ENCODE results near the gene DBF4B. TPM values are rescaled to one million over a fixed set of nuclear protein-coding genes. Genes with fewer than 3 reads are reported as not detected.

Gene DBF4B
- polyA plus RNA-seq, 1 of the 3 experiments (the other 2 are of a cell fraction): 8.3 TPM

GRCh38 chr17:44661835-44662234, 46.6 kb upstream of the DBF4B start:
- CTCF ChIA-PET: no interaction called here
- H3K9ac ChIP-seq: no peak overlapping the region
- WGBS (ENCODE audit: low lambda C conversion rate): 100% methylated on average over 2 of the region's 2 CpGs
- H3K27ac ChIP-seq (ENCODE audit: low read depth in 2 of 2, low read length in 1 of 2): no peak overlapping the region
- H4K20me1 ChIP-seq (ENCODE audit: insufficient read depth): no peaks in the 10 kb centered on the region
- POLR2A ChIA-PET: no interaction called here
- no peak overlapping the region for H3K4me3 ChIP-seq (ENCODE audit: low read depth in 2 of 2, low read length in 1 of 2)
- no peaks in the 10 kb centered on the region for H3K27me3 ChIP-seq (ENCODE audit: insufficient read depth)
- no peaks in the 10 kb centered on the region for H3K9me2 ChIP-seq
- H3K9me3 ChIP-seq: no peaks in the 10 kb centered on the region
- H3K79me2 ChIP-seq (ENCODE audit: insufficient read depth): no peaks in the 10 kb centered on the region
- no peak for TF ChIP-seq GABPA (IDR thresholded peaks at IDR 0.05; ENCODE audit: low read depth)
- TF ChIP-seq MXI1 (IDR thresholded peaks at IDR 0.05; ENCODE audit: low read depth, low read length): no peak
- TF ChIP-seq CTCF (IDR thresholded peaks at IDR 0.05): no peak
- no peak for TF ChIP-seq SIN3A (IDR thresholded peaks at IDR 0.05; ENCODE audit: borderline replicate concordance, low read depth, low read length)
- TF ChIP-seq SMC3 (IDR thresholded peaks at IDR 0.05; ENCODE audit: low read depth, low read length): no peak
- no peak for TF ChIP-seq CHD2 (IDR thresholded peaks at IDR 0.05; ENCODE audit: low read length, partially characterized antibody)
- TF ChIP-seq EP300 (IDR thresholded peaks at IDR 0.05; ENCODE audit: borderline replicate concordance in 1 of 2, low read depth in 1 of 2, low read length in 1 of 2): no peak
- TF ChIP-seq RAD21 (IDR thresholded peaks at IDR 0.05; ENCODE audit: low read length): no peak
- TF ChIP-seq FOXM1 (IDR thresholded peaks at IDR 0.05; ENCODE audit: low read depth): no peak
- TF ChIP-seq MEF2A (IDR thresholded peaks at IDR 0.05; ENCODE audit: borderline replicate concordance, low read depth): no peak
- no peak for TF ChIP-seq FOXJ3 (CRISPR knock-in tag; IDR thresholded peaks at IDR 0.05)
- no peaks in the 10 kb centered on the region for H3K36me3 ChIP-seq (replicated peaks in 1 of 2; ENCODE audit: control insufficient read depth in 1 of 2, insufficient read depth in 2 of 2, low read length in 1 of 2)
- no peak for DNase-seq
- peaks cover 0 to 7% of the 10 kb centered on the region in 2 experiments; a peak in 2 of 4 replicates for H3K4me1 ChIP-seq (ENCODE audit: control insufficient read depth in 1 of 2, insufficient read depth in 2 of 2, low read depth in 1 of 2, low read length in 1 of 2)
- no peak overlapping the region; the same call in 1 of the 2 replicates for H2AFZ ChIP-seq (ENCODE audit: low read depth)
- no peak overlapping the region for H3K4me2 ChIP-seq
- peaks cover 7% of the 10 kb centered on the region for H3F3A ChIP-seq (replicated peaks; ENCODE audit: insufficient read depth)

- CTCF ChIA-PET: interaction anchor here (0.9 to 1.6 kb wide), 2 partner anchors 8 to 130 kb away, joined by 3 to 5 read pairs; no protein-coding TSS in a partner anchor
- 88% methylated on average over 1 of the region's 1 CpG for WGBS (ENCODE audit: low lambda C conversion rate)
- no peak overlapping the region for H3K4me3 ChIP-seq (ENCODE audit: low read depth in 2 of 2, low read length in 1 of 2)
- no peaks in the 10 kb centered on the region for H3K79me2 ChIP-seq (ENCODE audit: insufficient read depth)
- POLR2A ChIA-PET: no interaction called here
- no peaks in the 10 kb centered on the region for H4K20me1 ChIP-seq (ENCODE audit: insufficient read depth)
- H3K4me1 ChIP-seq (ENCODE audit: control insufficient read depth in 1 of 2, insufficient read depth in 2 of 2, low read depth in 1 of 2, low read length in 1 of 2): peaks cover 0 to 7% of the 10 kb centered on the region in 2 experiments; a peak in 1 of 4 replicates
- DNase-seq: no peak
- H2AFZ ChIP-seq (ENCODE audit: low read depth): no peak overlapping the region
- no peak for TF ChIP-seq FOXM1 (IDR thresholded peaks at IDR 0.05; ENCODE audit: low read depth)
- TF ChIP-seq MEF2A (IDR thresholded peaks at IDR 0.05; ENCODE audit: borderline replicate concordance, low read depth): no peak
- TF ChIP-seq CHD2 (IDR thresholded peaks at IDR 0.05; ENCODE audit: low read length, partially characterized antibody): no peak
- TF ChIP-seq RAD21 (IDR thresholded peaks at IDR 0.05; ENCODE audit: low read length): no peak
- no peak for TF ChIP-seq REST (IDR thresholded peaks at IDR 0.05; ENCODE audit: low read depth, low read length)
- no peak for TF ChIP-seq GATA2 (CRISPR knock-in tag; IDR thresholded peaks at IDR 0.05)
- TF ChIP-seq TAF1 (IDR thresholded peaks at IDR 0.05; ENCODE audit: borderline replicate concordance, low read depth, low read length): no peak
- no peak for TF ChIP-seq RXRA (IDR thresholded peaks at IDR 0.05; ENCODE audit: borderline replicate concordance, low read depth)
- TF ChIP-seq ELF1 (IDR thresholded peaks at IDR 0.05): no peak
- TF ChIP-seq GABPA (IDR thresholded peaks at IDR 0.05; ENCODE audit: low read depth): no peak
- TF ChIP-seq POLR2AphosphoS5 (IDR thresholded peaks at IDR 0.05; ENCODE audit: low read depth, low read length): no peak
- no peak for TF ChIP-seq EZH2phosphoT487 (IDR thresholded peaks at IDR 0.05; ENCODE audit: borderline replicate concordance, low read depth)
- no peak for TF ChIP-seq RFX5 (IDR thresholded peaks at IDR 0.05; ENCODE audit: low read length)
- TF ChIP-seq FOXJ3 (CRISPR knock-in tag; IDR thresholded peaks at IDR 0.05): no peak
- no peak for TF ChIP-seq TEAD4 (IDR thresholded peaks at IDR 0.05; ENCODE audit: borderline replicate concordance, insufficient read depth)
- TF ChIP-seq JUND (IDR thresholded peaks at IDR 0.05): no peak
- TF ChIP-seq USF1 (IDR thresholded peaks at IDR 0.05; ENCODE audit: borderline replicate concordance, low read depth): no peak
- no peak for TF ChIP-seq YY1 (IDR thresholded peaks at IDR 0.05; ENCODE audit: low read depth)
- no peak overlapping the region for H3K9ac ChIP-seq
- no peak overlapping the region for H3K27ac ChIP-seq (ENCODE audit: low read depth in 2 of 2, low read length in 1 of 2)
- no peaks in the 10 kb centered on the region for H3K9me3 ChIP-seq
- no peaks in the 10 kb centered on the region for H3K9me2 ChIP-seq
- no peaks in the 10 kb centered on the region for H3K27me3 ChIP-seq (ENCODE audit: insufficient read depth)
- no peak overlapping the region for H3K4me2 ChIP-seq
- H3F3A ChIP-seq (replicated peaks; ENCODE audit: insufficient read depth): peaks cover 7% of the 10 kb centered on the region
- H3K36me3 ChIP-seq (replicated peaks in 1 of 2; ENCODE audit: control insufficient read depth in 1 of 2, insufficient read depth in 2 of 2, low read length in 1 of 2): peaks cover 0 to 5% of the 10 kb centered on the region in 2 experiments
These were observed 45.4 kb upstream of the DBF4B start for GRCh38 chr17:44663095-44663494.
